ENCODE results near the gene DRG1. TPM values are rescaled to one million over a fixed set of nuclear protein-coding genes. Genes with fewer than 3 reads are reported as not detected.
"Not testable (repeated sequence)": the region's sequence is repeated elsewhere in the genome, so short reads cannot be mapped to it uniquely, and the experiment has no call there.

DRG1 gene
- total RNA-seq, 6 donors from 2014 or later: 32.8 to 49.3 (median 44.0) TPM

DNA sequence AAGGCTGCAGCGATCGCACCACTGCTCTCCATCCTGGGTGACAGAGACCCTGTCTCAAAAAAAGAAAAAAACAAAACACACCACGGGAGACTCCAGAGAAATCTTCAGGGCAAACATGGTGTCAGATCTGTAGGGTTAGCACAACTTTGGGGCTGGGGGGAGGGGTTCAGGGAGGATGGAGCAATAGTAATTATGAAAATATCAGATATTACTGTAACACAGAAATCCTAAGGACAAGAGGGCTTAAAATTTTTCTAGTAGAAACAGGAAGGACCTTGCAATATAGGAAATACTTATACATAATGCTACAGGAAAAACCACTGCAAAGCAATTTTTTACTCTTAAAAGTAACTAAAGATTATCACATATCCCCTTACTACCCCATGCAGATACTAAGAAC is 76.4 kb downstream of the DRG1 start:
- TF ChIP-seq, protein P1, sequence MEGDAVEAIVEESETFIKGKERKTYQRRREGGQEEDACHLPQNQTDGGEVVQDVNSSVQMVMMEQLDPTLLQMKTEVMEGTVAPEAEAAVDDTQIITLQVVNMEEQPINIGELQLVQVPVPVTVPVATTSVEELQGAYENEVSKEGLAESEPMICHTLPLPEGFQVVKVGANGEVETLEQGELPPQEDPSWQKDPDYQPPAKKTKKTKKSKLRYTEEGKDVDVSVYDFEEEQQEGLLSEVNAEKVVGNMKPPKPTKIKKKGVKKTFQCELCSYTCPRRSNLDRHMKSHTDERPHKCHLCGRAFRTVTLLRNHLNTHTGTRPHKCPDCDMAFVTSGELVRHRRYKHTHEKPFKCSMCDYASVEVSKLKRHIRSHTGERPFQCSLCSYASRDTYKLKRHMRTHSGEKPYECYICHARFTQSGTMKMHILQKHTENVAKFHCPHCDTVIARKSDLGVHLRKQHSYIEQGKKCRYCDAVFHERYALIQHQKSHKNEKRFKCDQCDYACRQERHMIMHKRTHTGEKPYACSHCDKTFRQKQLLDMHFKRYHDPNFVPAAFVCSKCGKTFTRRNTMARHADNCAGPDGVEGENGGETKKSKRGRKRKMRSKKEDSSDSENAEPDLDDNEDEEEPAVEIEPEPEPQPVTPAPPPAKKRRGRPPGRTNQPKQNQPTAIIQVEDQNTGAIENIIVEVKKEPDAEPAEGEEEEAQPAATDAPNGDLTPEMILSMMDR (IDR thresholded peaks at IDR 0.05): no peak
- TF ChIP-seq EP300 (IDR thresholded peaks at IDR 0.05): no peak
- no peak for TF ChIP-seq POLR2AphosphoS5 (IDR thresholded peaks at IDR 0.05)
- TF ChIP-seq POLR2A (IDR thresholded peaks at IDR 0.05): no peak
- H3K4me3 ChIP-seq: no peak overlapping the region
- H3K9me3 ChIP-seq: no peaks in the 10 kb centered on the region
- no peak overlapping the region for H3K27ac ChIP-seq
- no peak for ATAC-seq (ENCODE audit: low FRiP score in 2 of 2)
- 72 to 93% methylated on average over 3 of the region's 3 CpGs for WGBS, 2 donors
- peaks cover 0 to 3% (median 0%) of the 10 kb centered on the region in 4 donors for H3K4me1 ChIP-seq
- H3K27me3 ChIP-seq: no peaks in the 10 kb centered on the region
- DNase-seq: no peak
- H3K36me3 ChIP-seq: peaks cover 0 to 44% (median 11%) of the 10 kb centered on the region in 4 donors

DNA sequence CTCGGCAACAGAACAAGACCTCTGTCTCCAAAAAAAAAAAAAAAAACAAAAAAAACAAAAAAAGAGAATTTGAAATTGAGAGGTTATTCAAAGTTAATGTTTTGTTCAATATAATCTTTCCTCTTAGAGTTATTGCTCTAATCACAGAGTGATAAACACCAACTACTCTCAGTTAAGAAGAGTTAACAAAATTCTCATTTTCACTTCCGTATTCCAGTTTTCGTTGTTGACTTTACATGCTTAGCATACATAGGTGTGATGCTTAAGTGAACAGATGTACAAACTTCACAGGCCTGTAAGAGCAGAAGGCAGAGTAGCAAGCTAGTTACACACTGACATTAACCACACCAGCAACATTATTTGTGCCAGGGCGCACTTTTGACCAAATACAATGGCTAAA is 77.9 kb downstream of the DRG1 start:
- H3K36me3 ChIP-seq: peaks cover 0 to 49% (median 15%) of the 10 kb centered on the region in 4 donors
- no peak for ATAC-seq (ENCODE audit: low FRiP score in 2 of 2)
- H3K9me3 ChIP-seq: no peaks in the 10 kb centered on the region
- no peaks in the 10 kb centered on the region for H3K27me3 ChIP-seq
- TF ChIP-seq EP300 (IDR thresholded peaks at IDR 0.05) (no peak), POLR2AphosphoS5 (IDR thresholded peaks at IDR 0.05) (no peak), POLR2A (IDR thresholded peaks at IDR 0.05) (no peak)
- TF ChIP-seq, protein P1 (IDR thresholded peaks at IDR 0.05): no peak
- no peak for DNase-seq
- H3K27ac ChIP-seq: no peak overlapping the region
- H3K4me1 ChIP-seq: peaks cover 0 to 3% (median 0%) of the 10 kb centered on the region in 4 donors
- WGBS, 2 donors: 78 to 79% methylated on average over 4 of the region's 4 CpGs
- H3K4me3 ChIP-seq: no peak overlapping the region

DNA sequence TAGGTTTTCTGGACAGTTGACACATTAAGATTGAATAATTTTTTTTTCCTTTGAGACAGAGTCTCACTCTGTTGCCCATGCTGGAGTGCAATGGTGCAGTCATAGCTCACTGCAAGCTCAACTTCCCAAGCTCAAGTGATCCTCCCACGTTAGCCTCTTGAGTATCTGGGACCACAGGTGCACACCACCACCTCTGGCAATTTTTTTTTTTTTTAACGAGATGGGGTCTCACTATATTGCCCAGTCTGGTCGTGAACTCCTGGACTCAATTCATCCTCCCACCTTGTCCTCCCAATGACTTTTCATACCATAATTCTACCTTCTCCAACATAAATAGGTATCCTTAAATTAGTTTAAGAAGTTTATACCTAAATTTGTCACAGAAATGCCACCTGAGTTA is 81.7 kb downstream of the DRG1 start:
- WGBS, 2 donors: 93 to 98% methylated on average over 3 of the region's 3 CpGs
- Histone ChIP-seq H3K9me3 (no peaks in the 10 kb centered on the region), H3K36me3 (peaks cover 4 to 66% (median 23%) of the 10 kb centered on the region in 4 donors), H3K27ac (no peak overlapping the region), H3K4me1 (peaks cover 0 to 3% (median 0%) of the 10 kb centered on the region in 4 donors), H3K27me3 (no peaks in the 10 kb centered on the region), H3K4me3 (no peak overlapping the region)
- TF ChIP-seq POLR2AphosphoS5 (IDR thresholded peaks at IDR 0.05) (no peak), POLR2A (IDR thresholded peaks at IDR 0.05) (no peak), EP300 (IDR thresholded peaks at IDR 0.05) (no peak)
- TF ChIP-seq, protein P1 (IDR thresholded peaks at IDR 0.05): no peak
- ATAC-seq (ENCODE audit: low FRiP score in 2 of 2) (no peak), DNase-seq (no peak)

DNA sequence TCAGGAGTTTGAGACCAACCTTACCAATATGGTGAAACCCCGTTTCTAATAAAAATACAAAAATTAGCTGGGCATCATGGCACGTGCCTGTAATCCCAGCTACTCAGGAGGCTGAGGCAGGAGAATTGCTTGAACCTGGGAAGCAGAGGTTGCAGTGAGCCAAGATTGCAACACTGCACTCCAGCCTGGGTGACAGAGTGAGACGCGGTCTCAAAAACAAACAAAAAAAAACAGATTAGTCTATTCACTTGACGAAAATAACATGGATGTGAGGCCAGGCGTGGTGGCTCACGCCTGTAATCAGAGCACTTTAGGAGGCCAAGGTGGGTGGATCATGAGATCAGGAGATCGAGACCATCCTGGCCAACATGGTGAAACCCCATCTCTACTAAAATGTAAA is 83.1 kb downstream of the DRG1 start:
- not testable (repeated sequence) for H3K4me1 ChIP-seq; H3K27me3 ChIP-seq; H3K27ac ChIP-seq; ATAC-seq (ENCODE audit: low FRiP score in 2 of 2); H3K9me3 ChIP-seq; H3K4me3 ChIP-seq; DNase-seq
- WGBS, 2 donors: 80 to 86% methylated on average over 8 of the region's 8 CpGs
- H3K36me3 ChIP-seq: peaks cover 4 to 78% (median 29%) of the 10 kb centered on the region in 4 donors

Small RNA genes within 50 kb of the gene (small RNA-seq; reads per million reads assigned to genes)
- gene RNU6-28P: 0 reads per million in 4 donors
- gene RNU6-338P: 0 reads per million in 4 donors

Other genes with a start within 250 kb of the DRG1 start
- gene RNF185, start 239.4 kb upstream of the DRG1 start, total RNA-seq: 10 to 100 TPM; 17.8 to 40.0 (median 34.1) TPM
- gene LIMK2, start 187.3 kb upstream of the DRG1 start, total RNA-seq: 100 to 1,000 TPM in 2 of 6 donors, 10 to 100 TPM in 4; 44.5 to 141 (median 75.8) TPM
- 10 to 100 TPM; 38.9 to 97.1 (median 65.8) TPM for gene PIK3IP1, start 107.1 kb upstream of the DRG1 start, total RNA-seq
- 10 to 100 TPM; 18.2 to 29.7 (median 24.0) TPM for gene PATZ1, start 53.3 kb upstream of the DRG1 start, total RNA-seq
- 10 to 100 TPM; 15.5 to 25.2 (median 23.3) TPM for gene EIF4ENIF1, start 90.2 kb downstream of the DRG1 start, total RNA-seq
- 100 to 1,000 TPM in 1 of 6 donors, 10 to 100 TPM in 5; 21.0 to 166 (median 51.7) TPM for gene SFI1, start 96.9 kb downstream of the DRG1 start, total RNA-seq